Measurements from ENCODE around the gene NONO.

The NONO gene, protein sequence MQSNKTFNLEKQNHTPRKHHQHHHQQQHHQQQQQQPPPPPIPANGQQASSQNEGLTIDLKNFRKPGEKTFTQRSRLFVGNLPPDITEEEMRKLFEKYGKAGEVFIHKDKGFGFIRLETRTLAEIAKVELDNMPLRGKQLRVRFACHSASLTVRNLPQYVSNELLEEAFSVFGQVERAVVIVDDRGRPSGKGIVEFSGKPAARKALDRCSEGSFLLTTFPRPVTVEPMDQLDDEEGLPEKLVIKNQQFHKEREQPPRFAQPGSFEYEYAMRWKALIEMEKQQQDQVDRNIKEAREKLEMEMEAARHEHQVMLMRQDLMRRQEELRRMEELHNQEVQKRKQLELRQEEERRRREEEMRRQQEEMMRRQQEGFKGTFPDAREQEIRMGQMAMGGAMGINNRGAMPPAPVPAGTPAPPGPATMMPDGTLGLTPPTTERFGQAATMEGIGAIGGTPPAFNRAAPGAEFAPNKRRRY

DNA sequence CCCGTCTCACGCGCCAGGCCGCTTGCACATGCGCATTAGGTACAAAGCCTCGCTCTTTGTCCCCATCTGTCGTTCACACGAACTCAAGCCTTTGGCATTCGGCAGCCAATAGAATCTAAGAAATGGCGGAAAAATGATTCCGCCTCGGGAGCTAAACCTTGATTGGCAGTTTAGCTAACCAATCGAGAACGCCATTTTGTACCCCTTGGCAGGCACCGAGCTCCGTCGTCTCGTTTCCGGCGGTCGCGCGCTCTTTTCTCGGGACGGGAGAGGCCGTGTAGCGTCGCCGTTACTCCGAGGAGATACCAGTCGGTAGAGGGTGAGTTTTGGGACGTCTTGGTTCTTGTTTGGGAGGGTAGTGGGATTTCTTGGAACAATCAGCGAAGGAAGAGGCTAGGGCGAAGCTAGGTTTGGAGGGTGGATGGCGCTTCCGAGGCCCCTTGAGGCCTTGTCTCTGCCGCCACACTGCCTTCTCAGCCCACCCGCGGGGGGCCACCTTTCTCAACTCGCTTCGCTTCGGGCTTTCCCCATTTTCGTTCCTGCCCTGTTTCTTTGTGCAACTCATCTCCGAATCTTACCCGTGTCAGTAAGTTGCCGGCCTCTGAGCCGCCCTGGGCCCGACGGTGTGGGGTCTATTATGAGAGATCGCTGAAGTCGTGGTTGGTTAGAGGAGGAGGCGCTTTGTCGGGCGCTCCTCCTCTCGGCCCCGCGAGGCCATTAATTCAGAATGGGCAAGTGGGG lies at the start of gene NONO:
Gene NONO (plus strand): TSS at position 233 of the 741 bp plus-strand sequence. CDS start 7,003 bp downstream, outside the sequence.
- TF ChIP-seq, protein P1, sequence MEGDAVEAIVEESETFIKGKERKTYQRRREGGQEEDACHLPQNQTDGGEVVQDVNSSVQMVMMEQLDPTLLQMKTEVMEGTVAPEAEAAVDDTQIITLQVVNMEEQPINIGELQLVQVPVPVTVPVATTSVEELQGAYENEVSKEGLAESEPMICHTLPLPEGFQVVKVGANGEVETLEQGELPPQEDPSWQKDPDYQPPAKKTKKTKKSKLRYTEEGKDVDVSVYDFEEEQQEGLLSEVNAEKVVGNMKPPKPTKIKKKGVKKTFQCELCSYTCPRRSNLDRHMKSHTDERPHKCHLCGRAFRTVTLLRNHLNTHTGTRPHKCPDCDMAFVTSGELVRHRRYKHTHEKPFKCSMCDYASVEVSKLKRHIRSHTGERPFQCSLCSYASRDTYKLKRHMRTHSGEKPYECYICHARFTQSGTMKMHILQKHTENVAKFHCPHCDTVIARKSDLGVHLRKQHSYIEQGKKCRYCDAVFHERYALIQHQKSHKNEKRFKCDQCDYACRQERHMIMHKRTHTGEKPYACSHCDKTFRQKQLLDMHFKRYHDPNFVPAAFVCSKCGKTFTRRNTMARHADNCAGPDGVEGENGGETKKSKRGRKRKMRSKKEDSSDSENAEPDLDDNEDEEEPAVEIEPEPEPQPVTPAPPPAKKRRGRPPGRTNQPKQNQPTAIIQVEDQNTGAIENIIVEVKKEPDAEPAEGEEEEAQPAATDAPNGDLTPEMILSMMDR (IDR thresholded peaks at IDR 0.05; ENCODE audit: control insufficient read depth, extremely low read depth, insufficient read depth): 0 out of 2 replicates have a peak, but pooled peaks have one; percentile 4
- H3K4me3 ChIP-seq (ENCODE audit: low read depth, low read length): peak within 1 kb of the TSS; percentile 85
- peak; percentile 98 for DNase-seq (ENCODE audit: low read depth)

DNA sequence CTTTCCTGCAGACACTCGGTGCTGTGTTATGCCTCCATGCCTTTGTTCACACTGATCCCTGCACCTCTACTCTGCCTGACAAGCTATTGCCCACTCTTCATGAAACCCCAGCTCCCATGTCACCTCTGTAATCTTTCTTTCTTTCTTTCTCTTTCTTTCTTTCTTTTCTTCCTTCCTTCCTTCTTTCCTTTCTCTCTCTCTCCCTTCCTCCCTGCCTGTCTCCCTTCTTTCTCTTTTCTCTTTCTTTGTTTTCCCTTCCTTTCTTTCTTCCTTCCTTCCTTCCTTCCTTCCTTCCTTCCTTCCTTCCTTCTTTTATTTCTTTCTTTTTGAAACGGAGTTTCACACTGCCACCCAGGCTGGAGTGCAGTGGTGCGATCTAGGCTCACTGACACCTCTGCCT lies 48.0 kb upstream of the NONO start:
- TF ChIP-seq, protein P1 (IDR thresholded peaks at IDR 0.05; ENCODE audit: control insufficient read depth, extremely low read depth, insufficient read depth): no peak
- no peak for DNase-seq (ENCODE audit: low read depth)
- no peak overlapping the region for H3K4me3 ChIP-seq (ENCODE audit: low read depth, low read length)

DNA sequence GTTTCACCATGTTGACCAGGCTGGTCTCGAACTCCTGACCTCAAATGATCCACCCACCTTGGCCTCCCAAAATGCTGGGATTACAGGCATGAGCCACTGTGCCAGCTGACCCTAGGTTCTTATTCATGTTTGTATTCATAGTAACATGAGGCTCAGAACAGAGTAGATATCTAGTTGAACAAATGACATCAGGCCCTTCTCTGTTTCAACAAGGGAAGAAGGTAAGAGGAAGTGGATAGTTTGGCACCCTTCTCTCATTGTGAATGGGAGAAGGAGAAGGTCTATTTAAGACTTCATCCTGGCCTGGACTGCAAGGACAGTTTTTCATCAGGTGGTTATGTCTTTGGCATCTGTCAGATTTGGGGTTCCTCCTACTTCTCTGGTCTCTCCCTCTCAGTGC lies 46.6 kb upstream of the NONO start:
- TF ChIP-seq, protein P1 (IDR thresholded peaks at IDR 0.05; ENCODE audit: control insufficient read depth, extremely low read depth, insufficient read depth): no peak
- H3K4me3 ChIP-seq (ENCODE audit: low read depth, low read length): no peak overlapping the region
- no peak for DNase-seq (ENCODE audit: low read depth)

DNA sequence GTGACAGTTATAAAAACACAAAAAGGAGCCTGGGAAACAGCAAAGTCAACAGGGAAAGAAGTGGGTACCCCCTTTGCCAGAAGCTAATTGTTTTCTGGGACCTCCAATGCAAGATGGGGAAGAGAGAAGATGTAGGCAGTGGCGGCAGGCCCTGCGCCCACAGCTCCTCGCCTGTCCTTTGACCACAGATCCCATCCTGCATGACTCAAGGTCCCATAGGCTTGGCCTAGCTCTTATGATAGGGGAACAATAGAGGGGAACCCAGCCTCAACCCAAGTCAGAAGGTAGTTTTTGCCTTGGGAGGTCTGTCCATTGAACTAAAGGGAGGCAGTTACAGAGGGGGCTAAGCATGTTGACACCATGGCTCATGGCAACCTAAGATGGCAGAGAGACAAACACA lies 43.7 kb upstream of the NONO start:
- TF ChIP-seq, protein P1 (IDR thresholded peaks at IDR 0.05; ENCODE audit: control insufficient read depth, extremely low read depth, insufficient read depth): no peak
- DNase-seq (ENCODE audit: low read depth): no peak
- no peak overlapping the region for H3K4me3 ChIP-seq (ENCODE audit: low read depth, low read length)

DNA sequence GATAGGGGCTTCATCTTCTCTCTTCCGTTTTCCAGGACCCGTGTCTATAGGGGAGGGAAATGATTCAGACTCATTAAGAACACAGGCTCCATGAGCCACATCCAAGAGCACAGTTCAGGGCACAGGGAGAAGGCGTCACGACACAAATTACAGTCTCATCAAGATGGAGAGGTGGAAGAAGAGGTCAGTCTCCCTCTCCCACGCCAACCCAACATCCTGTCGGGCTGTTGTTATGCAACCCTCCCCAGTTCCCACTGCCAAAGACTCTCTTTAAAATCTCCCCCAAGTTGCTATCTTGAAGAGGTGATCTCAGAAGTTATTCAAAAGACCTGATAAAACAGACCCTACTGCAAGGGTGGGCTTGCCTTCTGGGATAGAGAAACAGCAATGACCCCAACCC lies 42.1 kb upstream of the NONO start:
- DNase-seq (ENCODE audit: low read depth): no peak
- TF ChIP-seq, protein P1 (IDR thresholded peaks at IDR 0.05; ENCODE audit: control insufficient read depth, extremely low read depth, insufficient read depth): no peak
- no peak overlapping the region for H3K4me3 ChIP-seq (ENCODE audit: low read depth, low read length)

DNA sequence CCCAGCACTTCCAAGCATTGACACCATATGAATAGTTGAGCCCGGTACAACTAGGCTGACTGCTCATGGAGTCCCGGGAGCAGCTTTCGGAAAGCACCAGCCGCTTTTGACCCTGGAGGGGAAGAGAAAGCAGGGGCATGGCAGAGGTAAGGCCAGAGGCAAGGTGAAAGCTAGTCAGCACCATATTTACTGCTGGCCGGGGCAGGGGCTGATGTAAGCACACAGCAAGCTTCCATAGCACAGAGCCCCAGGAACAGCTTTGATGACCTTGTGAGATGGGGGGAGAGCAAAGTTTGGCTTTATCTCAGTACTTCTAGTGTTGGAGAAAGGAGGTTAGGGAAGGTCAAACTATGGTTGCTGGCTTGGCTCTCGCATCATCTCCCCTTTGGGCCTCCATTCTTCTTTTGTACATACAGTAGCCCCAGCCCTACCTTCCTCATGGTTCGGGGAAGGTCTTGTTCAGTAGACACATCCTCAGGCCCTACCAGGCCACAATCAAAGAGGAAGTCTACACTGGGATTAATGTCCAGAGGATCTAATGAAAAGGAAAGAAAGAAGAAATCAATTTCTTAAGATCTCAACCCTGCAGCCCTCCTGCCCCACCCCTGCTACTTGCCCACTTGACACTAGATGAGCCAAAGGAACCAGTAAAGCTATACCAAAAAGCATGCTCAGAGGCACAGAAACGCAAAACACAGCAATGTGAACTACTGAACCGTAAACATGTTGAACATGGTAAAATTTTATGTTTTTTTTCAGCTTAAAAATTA lies 38.9 kb upstream of the NONO start:
- no peak for DNase-seq (ENCODE audit: low read depth)
- no peak overlapping the region for H3K4me3 ChIP-seq (ENCODE audit: low read depth, low read length)
- TF ChIP-seq, protein P1 (IDR thresholded peaks at IDR 0.05; ENCODE audit: control insufficient read depth, extremely low read depth, insufficient read depth): no peak

Data from LNCaP clone FGC (cell line).